Kidney epithelial cell (primary cell): ENCODE data around the gene SEMA4D. TPM values are rescaled to one million over a fixed set of nuclear protein-coding genes. Genes with fewer than 3 reads are reported as not detected.
A peak's percentile ranks its signal among the peaks of the same experiment; 100 is the strongest.
"Not testable (repeated sequence)": the region's sequence is repeated elsewhere in the genome, so short reads cannot be mapped to it uniquely, and the experiment has no call there.

Experiments
- DNase-seq: peaks from one replicate; pipeline ENCODE4 v3.0.0-alpha.2; 2010; ENCODE audit warnings: low read depth
- H3K27me3 ChIP-seq: 2 replicates; pipeline ENCODE4 v1.6.0; 2011; ENCODE audit warnings: low read length; ENCODE audit not compliant: control insufficient read depth, insufficient read depth
- H3K36me3 ChIP-seq: 2 replicates; pipeline ENCODE4 v1.5.1; 2011; ENCODE audit warnings: low read length; ENCODE audit not compliant: control insufficient read depth, insufficient read depth
- H3K4me3 ChIP-seq: 2 replicates; pipeline ENCODE4 v1.5.1; 2011; ENCODE audit warnings: low read depth, mild to moderate bottlenecking, control low read depth, low read length
- total RNA-seq: library from RNA; depleted of rRNA; stranded (reverse); fragments of >200 nt; gene quantifications from 2 replicates; pipeline ENCODE4 v1.2.3, GENCODE V29; 2015
- TF ChIP-seq, protein P1 (sequence below): IDR thresholded peaks from 2 replicates; pipeline ENCODE4 v1.5.1; 2011; ENCODE audit warnings: mild to moderate bottlenecking, moderate library complexity, low read length, control low read depth, inconsistent platforms; ENCODE audit not compliant: insufficient read depth, poor library complexity, severe bottlenecking

SEMA4D gene
- total RNA-seq, 1 donor from 2014 or later: 30.7 TPM

GRCh38 chr9:89376741-89377351, 121.1 kb downstream of the SEMA4D start:
- TF ChIP-seq, protein P1, sequence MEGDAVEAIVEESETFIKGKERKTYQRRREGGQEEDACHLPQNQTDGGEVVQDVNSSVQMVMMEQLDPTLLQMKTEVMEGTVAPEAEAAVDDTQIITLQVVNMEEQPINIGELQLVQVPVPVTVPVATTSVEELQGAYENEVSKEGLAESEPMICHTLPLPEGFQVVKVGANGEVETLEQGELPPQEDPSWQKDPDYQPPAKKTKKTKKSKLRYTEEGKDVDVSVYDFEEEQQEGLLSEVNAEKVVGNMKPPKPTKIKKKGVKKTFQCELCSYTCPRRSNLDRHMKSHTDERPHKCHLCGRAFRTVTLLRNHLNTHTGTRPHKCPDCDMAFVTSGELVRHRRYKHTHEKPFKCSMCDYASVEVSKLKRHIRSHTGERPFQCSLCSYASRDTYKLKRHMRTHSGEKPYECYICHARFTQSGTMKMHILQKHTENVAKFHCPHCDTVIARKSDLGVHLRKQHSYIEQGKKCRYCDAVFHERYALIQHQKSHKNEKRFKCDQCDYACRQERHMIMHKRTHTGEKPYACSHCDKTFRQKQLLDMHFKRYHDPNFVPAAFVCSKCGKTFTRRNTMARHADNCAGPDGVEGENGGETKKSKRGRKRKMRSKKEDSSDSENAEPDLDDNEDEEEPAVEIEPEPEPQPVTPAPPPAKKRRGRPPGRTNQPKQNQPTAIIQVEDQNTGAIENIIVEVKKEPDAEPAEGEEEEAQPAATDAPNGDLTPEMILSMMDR: no peak
- no peak for DNase-seq

GRCh38 chr9:89376286-89376685, 121.6 kb downstream of the SEMA4D start:
- TF ChIP-seq, protein P1: no peak
- H3K27me3 ChIP-seq: no peaks in the 10 kb centered on the region
- DNase-seq: no peak

More at GRCh38 chr9:89376741-89377351, 121.1 kb downstream of the SEMA4D start:
- Histone ChIP-seq H3K27me3 (no peaks in the 10 kb centered on the region), H3K36me3 (peaks cover 2% of the 10 kb centered on the region), H3K4me3 (no peak overlapping the region)

DNA sequence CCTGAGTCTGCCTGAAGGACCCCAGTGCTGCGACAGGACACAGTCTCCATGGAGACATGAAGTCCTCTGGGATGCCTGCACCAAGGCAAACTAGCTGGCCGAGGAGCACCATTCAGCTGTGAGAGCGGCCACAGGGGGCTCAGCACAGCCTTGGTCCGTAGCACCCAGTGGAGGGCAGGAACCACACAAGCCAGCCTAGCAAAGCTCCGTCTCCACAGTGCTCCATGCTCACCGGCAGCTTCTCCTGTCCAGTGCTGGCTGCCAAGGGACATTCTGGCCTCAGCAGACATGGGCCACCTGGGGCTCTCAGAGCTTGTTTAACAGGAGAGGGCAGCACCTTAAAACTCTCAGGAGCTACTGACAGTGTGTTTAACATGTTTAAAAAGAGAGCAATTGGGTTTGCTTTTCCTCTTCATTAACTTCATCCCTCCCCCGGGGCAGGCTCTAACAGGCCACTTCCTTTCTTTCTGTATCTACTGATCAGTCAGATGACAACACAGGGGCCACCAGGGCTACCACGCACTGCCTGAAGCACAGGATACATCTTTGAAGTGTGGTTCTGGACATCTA, 122.6 kb downstream of the SEMA4D start:
- no peak for DNase-seq
- Histone ChIP-seq H3K4me3 (no peak overlapping the region), H3K27me3 (no peaks in the 10 kb centered on the region), H3K36me3 (peaks cover 2% of the 10 kb centered on the region)
- TF ChIP-seq, protein P1: peak; percentile 26

More at GRCh38 chr9:89376286-89376685, 121.6 kb downstream of the SEMA4D start:
- Histone ChIP-seq H3K4me3 (no peak overlapping the region), H3K36me3 (peaks cover 2% of the 10 kb centered on the region)

DNA sequence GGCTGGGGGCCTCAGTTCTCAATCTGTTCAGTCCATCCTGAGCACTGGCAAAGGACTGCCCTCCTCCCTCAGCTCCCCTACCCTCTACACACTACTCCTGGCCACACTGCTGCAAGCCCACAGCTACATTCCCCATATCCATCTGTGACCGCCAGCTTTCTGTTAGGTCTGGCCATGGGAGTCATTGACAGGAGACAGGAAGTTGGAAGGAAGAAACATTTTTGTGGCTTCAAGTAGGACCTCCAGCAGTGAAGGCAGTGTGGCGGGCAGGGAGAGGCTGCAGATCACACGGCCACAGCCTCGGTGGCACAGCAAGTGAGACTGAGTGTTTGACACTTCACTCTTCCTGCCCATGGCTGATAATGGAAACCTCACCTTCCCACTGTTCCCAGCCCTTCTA, 123.7 kb downstream of the SEMA4D start:
- TF ChIP-seq, protein P1: no peak
- H3K4me3 ChIP-seq: no peak overlapping the region
- no peak for DNase-seq
- peaks cover 2% of the 10 kb centered on the region for H3K36me3 ChIP-seq
- H3K27me3 ChIP-seq: no peaks in the 10 kb centered on the region

DNA sequence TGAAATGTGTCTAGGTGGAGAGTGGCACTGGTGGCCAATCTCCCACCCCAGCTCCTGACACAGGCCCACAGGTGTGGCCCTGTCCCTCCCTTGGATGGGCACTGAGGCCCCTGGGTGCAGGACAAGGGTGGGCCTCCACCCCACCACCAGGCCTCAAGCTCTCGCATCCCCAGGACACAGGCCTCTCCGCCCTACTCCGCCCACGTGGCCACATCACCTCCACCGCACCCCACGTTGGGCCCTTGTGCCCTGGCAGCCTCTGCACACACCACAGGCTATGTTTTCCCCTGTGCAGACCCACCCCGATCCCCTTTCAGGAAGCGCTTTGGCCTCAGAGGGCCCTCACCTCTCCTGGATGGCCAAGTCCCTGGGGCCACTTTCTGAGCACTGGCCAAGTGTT, 124.9 kb downstream of the SEMA4D start:
- no peaks in the 10 kb centered on the region for H3K27me3 ChIP-seq
- H3K36me3 ChIP-seq: no peaks in the 10 kb centered on the region
- no peak overlapping the region for H3K4me3 ChIP-seq
- TF ChIP-seq, protein P1: no peak
- no peak for DNase-seq

GRCh38 chr9:89372230-89372816, 125.6 kb downstream of the SEMA4D start:
- DNase-seq: no peak
- Histone ChIP-seq H3K4me3 (no peak overlapping the region), H3K36me3 (no peaks in the 10 kb centered on the region), H3K27me3 (no peaks in the 10 kb centered on the region)
- TF ChIP-seq, protein P1: no peak

DNA sequence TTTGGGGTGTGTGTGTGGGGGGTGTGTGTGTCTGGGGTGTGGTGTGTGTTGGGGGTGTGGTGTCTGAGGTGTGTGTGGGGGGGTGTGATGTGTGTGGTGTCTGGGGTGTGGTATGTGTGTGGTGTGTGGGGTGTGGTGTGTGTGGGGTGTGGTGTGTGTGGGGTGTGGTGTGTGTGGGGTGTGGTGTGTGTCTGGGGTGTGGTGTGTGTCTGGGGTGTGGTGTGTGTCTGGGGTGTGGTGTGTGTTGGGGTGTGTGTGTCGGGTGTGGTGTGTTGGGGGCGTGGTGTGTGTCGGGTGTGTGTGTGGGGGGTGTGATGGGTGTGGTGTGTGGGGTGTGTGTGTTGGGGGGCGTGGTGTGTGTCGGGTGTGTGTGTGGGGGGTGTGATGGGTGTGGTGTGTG, 126.1 kb downstream of the SEMA4D start:
- H3K36me3 ChIP-seq, H3K27me3 ChIP-seq, H3K4me3 ChIP-seq, DNase-seq: not testable (repeated sequence)
